ENCODE data around the gene RTBDN. TPM values are rescaled to one million over a fixed set of nuclear protein-coding genes. Genes with fewer than 3 reads are reported as not detected.

RTBDN gene
- total and polyA plus RNA-seq, 2 of the 8 experiments (the other 6 are each of a cell fraction or from before 2014, with no cell fraction given) = 4.0 to 4.8 TPM

- TF ChIP-seq SIN3A (conservative IDR thresholded peaks at IDR 0.05 in 1 of 2, IDR thresholded peaks at IDR 0.05 in 1 of 2; ENCODE audit: low read depth in 1 of 2, low read length in 2 of 2) (0 out of 4 replicates have a peak, but pooled peaks of 1 of the 2 experiments have one; percentile 58), TEAD4 (IDR thresholded peaks at IDR 0.05; ENCODE audit: low read depth, low read length) (peak; percentile 52; the same call in 1 of the 2 replicates), JUND (IDR thresholded peaks at IDR 0.05; ENCODE audit: low read length) (no peak), SIRT6 (IDR thresholded peaks at IDR 0.05; ENCODE audit: low read length) (no peak), SUZ12 (IDR thresholded peaks at IDR 0.05; ENCODE audit: low read length) (no peak), SAP30 (IDR thresholded peaks at IDR 0.05; ENCODE audit: insufficient read depth, insufficient replicate concordance, low read length) (no peak), SIX5 (IDR thresholded peaks at IDR 0.05; ENCODE audit: low read depth, low read length) (no peak), RNF2 (IDR thresholded peaks at IDR 0.05; ENCODE audit: borderline replicate concordance, low read depth, low read length, missing control alignments, poor library complexity, severe bottlenecking) (no peak), POLR2A (IDR thresholded peaks at IDR 0.05; ENCODE audit: control extremely low read depth in 1 of 2, low read depth in 2 of 2, low read length in 2 of 2) (peak in 1 of 2 experiments; percentile 65; a peak in 1 of 3 replicates), PHF8 (conservative IDR thresholded peaks at IDR 0.05; ENCODE audit: low read depth, low read length) (peak; percentile 71), RAD21 (IDR thresholded peaks at IDR 0.05 in 1 of 2, conservative IDR thresholded peaks at IDR 0.05 in 1 of 2; ENCODE audit: low read depth in 2 of 2, low read length in 2 of 2) (peak; percentile 25 to 46; a peak in 2 of 4 replicates), RXRA (IDR thresholded peaks at IDR 0.05; ENCODE audit: insufficient read depth, low read depth, low read length) (no peak), TAF1 (IDR thresholded peaks at IDR 0.05; ENCODE audit: low read depth, low read length) (peak; percentile 81), CBX5 (IDR thresholded peaks at IDR 0.05; ENCODE audit: low read depth, low read length) (no peak), TCF12 (IDR thresholded peaks at IDR 0.05; ENCODE audit: low read depth, low read length) (0 out of 2 replicates have a peak, but pooled peaks have one; percentile 2), KDM4A (IDR thresholded peaks at IDR 0.05; ENCODE audit: low read depth, low read length, severe bottlenecking) (peak; percentile 73), POLR2AphosphoS5 (IDR thresholded peaks at IDR 0.05; ENCODE audit: low read depth, low read length) (peak; percentile 39; the same call in 1 of the 2 replicates), KDM5A (IDR thresholded peaks at IDR 0.05; ENCODE audit: low read length) (no peak), TBP (IDR thresholded peaks at IDR 0.05; ENCODE audit: low read depth, low read length) (peak; percentile 6; the same call in 1 of the 2 replicates), ZNF274 (IDR thresholded peaks at IDR 0.05; ENCODE audit: borderline replicate concordance, extremely low read depth, low read length) (no peak), BACH1 (IDR thresholded peaks at IDR 0.05; ENCODE audit: low read length) (0 out of 2 replicates have a peak, but pooled peaks have one; percentile 42), EGR1 (IDR thresholded peaks at IDR 0.05; ENCODE audit: borderline replicate concordance, low read depth, low read length) (no peak), CBX8 (IDR thresholded peaks at IDR 0.05; ENCODE audit: borderline replicate concordance, low read depth, low read length) (no peak), RFX5 (IDR thresholded peaks at IDR 0.05; ENCODE audit: borderline replicate concordance, low read depth, low read length) (no peak)
Measured at GRCh38 chr19:12825254-12826131, 8.9 kb downstream of the RTBDN start (continued).

Data from H1 (cell line).